AG09309 (cell line): ENCODE data around the gene HS2ST1.
"Not testable (repeated sequence)": the region's sequence is repeated elsewhere in the genome, so short reads cannot be mapped to it uniquely, and the experiment has no call there.

Experiments used
- DNase-seq: peaks from one replicate; pipeline ENCODE4 v3.0.0-alpha.2; 2010; ENCODE audit warnings: low read depth
- H3K4me3 ChIP-seq: 2 replicates; pipeline ENCODE4 v1.5.1; 2011; ENCODE audit warnings: mild to moderate bottlenecking, low read depth, low read length, moderate library complexity; ENCODE audit not compliant: control insufficient read depth
- TF ChIP-seq, protein P1 (sequence below): IDR thresholded peaks from 2 replicates; pipeline ENCODE4 v1.5.1; 2011; ENCODE audit warnings: mild to moderate bottlenecking, low read depth, low read length, inconsistent platforms; ENCODE audit not compliant: insufficient read depth, control insufficient read depth; ENCODE audit errors: missing control alignments

The HS2ST1 gene

DNA sequence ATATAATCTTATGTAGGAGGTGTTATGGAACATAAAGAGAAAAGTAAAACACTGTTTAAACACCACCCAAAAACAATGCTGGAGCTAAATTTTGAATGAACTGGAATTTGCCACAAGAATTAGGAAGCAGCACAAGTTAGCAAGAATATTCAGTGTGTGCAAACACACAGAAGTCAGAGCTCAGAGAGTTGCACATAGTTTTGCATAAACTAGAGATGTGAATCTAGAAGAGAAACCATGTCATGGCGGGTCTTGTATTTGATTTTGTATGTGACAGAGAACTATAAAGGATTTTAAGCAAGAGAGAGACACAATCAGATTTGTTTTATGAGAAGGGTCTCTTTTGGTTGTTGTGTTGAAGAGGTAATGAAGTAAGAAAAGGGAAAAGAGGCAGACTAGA lies 38.7 kb upstream of the HS2ST1 start:
- no peak overlapping the region for H3K4me3 ChIP-seq
- TF ChIP-seq, protein P1, sequence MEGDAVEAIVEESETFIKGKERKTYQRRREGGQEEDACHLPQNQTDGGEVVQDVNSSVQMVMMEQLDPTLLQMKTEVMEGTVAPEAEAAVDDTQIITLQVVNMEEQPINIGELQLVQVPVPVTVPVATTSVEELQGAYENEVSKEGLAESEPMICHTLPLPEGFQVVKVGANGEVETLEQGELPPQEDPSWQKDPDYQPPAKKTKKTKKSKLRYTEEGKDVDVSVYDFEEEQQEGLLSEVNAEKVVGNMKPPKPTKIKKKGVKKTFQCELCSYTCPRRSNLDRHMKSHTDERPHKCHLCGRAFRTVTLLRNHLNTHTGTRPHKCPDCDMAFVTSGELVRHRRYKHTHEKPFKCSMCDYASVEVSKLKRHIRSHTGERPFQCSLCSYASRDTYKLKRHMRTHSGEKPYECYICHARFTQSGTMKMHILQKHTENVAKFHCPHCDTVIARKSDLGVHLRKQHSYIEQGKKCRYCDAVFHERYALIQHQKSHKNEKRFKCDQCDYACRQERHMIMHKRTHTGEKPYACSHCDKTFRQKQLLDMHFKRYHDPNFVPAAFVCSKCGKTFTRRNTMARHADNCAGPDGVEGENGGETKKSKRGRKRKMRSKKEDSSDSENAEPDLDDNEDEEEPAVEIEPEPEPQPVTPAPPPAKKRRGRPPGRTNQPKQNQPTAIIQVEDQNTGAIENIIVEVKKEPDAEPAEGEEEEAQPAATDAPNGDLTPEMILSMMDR, result no peak
- no peak for DNase-seq

DNA sequence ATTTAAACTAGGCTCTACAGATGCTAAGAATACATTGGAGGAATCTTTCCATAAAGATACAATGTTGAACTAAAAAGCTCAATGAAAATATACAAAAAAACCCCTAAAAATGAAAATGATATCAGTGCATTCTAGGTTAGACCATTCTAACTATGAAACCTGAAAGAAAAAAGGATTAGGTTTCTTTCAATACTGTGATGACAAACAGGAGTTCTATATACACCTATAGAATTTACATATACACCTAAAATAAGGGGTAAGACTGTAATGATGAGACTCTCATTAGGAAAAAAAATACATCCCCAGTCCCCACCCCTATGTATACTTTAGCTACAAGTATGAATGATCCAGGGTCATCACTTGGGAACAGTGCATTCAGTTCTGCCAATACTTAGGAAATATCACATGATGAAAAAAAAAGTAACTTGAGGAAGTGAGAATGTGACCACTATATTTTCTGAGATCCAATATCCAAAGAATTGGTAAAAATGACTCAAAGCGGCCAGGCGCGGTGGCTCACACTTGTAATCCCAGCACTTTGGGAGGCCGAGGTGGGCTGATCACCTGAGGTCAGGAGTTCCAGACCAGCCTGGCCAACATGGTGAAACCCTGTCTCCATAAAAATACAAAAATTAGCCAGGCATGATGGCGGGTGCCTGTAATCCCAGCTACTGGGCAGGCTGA lies 26.8 kb upstream of the HS2ST1 start:
- no peak for DNase-seq
- H3K4me3 ChIP-seq, result no peak overlapping the region
- TF ChIP-seq, protein P1, result no peak

DNA sequence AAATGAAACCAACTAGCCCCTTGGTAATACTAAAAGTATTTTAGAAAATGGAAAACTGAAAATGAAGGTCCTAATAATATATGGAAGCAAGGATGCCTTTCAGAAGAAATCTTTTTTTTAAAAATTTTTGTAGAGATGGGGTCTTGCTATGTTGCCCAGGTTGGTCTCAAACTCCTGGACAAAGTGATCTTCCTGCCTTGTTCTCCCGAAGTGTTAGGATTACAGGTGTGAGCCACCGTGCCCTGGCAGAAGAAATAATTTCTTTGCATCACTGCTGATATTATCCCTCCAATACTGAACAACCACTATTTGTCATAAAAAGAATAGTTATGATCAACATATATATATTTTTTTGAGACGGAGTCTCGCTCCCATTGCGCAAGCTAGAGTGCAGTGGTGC lies 26.1 kb upstream of the HS2ST1 start:
- DNase-seq, result no peak
- TF ChIP-seq, protein P1, result no peak
- H3K4me3 ChIP-seq, result no peak overlapping the region

DNA sequence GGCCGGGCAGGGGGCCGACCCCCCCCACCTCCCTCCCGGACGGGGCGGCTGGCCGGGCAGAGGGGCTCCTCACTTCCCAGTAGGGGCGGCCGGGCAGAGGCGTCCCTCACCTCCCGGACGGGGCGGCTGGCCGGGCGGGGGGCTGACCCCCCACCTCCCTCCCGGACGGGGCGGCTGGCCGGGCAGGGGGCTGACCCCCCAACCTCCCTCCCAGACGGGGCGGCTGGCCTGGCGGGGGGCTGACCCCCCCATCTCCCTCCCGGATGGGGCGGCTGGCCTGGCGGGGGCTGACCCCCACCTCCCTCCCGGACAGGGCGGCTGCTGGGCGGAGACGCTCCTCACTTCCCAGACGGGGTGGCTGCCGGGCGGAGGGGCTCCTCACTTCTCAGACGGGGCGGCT lies 15.0 kb upstream of the HS2ST1 start:
- DNase-seq, result not testable (repeated sequence)

DNA sequence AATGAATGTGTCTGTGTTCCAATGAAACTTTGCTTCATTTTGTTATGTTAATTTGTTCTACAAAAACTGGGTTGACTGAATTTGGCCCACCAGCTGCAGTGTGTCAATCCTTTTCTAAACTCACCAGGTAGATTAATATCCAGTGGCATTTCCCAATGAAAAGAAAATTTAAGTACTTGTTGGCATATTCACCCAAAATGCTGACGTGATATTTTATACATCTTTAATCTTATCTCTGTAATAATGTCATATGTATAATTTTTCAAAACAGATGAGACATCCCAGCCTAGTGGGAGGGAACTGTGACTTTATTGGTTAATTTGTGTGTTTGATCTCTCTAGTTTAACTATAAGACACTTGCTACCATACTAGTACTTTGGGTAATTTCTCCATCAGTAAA lies 8.6 kb upstream of the HS2ST1 start:
- H3K4me3 ChIP-seq, result no peak overlapping the region
- DNase-seq, result no peak
- TF ChIP-seq, protein P1, result no peak

More for the DNA sequence above, 15.0 kb upstream of the HS2ST1 start:
- not testable (repeated sequence) for H3K4me3 ChIP-seq

DNA sequence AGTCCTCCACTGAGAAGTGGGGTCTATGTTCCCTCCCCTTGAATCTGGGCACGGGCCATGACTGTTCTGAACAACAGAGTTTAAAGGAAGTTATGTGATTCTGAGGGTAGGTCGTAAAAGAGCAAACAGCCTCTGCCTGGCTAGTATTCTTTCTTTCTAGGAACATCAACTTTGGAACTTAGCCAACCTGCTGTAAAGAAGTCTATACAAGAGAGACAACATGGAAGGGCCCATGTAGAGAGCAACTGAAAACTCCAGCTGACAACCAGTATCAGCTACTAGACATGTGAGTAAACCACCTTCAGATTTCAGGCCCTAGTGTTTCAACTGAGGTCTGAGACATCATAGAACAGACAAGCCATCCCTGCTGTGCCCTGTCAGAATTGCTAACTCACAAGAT lies 8.0 kb upstream of the HS2ST1 start:
- TF ChIP-seq, protein P1, result no peak
- no peak for DNase-seq
- no peak overlapping the region for H3K4me3 ChIP-seq

DNA sequence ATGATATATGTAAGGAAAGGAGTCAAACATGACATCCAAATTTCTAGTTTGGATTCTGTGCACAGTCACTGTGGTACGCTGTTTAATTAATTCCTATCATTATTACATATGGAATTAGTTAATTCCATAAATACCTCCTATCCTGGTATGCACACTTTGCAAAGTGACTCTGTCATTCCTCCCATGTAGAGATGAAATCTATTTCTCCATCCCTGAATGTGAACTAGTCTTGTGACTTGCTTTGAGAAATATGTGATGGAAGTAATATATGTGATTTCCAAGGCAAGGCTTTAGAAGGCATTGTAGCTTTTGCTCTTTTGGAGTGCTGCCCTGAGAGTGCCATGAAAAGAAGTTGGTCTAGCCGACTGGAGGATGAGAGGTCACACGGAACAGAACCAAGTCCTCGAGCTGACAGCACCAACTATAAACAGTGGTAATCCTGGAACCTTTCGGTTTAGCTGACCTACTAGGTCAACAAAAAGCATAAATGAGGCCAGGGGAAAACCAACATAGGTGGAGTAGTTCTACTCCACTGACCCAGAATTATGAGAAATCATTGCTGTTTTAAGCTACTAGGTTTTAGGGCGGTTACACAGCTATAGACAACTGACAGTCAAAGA lies 2.0 kb upstream of the HS2ST1 start:
- peak overlapping the region; percentile 89 for H3K4me3 ChIP-seq
- DNase-seq, result no peak
- TF ChIP-seq, protein P1, result no peak
